GM19372 (cell line): ENCODE results near the gene PDILT.
"Not testable (repeated sequence)": the region's sequence is repeated elsewhere in the genome, so short reads cannot be mapped to it uniquely, and the experiment has no call there.

Experiments
- ATAC-seq: cut with Tn5 transposase; IDR thresholded peaks from one replicate; pipeline ENCODE4 v1.9.1; 2021; ENCODE audit warnings: mild to moderate bottlenecking, low read depth, moderate library complexity; ENCODE audit not compliant: unreplicated experiment

The PDILT gene

DNA sequence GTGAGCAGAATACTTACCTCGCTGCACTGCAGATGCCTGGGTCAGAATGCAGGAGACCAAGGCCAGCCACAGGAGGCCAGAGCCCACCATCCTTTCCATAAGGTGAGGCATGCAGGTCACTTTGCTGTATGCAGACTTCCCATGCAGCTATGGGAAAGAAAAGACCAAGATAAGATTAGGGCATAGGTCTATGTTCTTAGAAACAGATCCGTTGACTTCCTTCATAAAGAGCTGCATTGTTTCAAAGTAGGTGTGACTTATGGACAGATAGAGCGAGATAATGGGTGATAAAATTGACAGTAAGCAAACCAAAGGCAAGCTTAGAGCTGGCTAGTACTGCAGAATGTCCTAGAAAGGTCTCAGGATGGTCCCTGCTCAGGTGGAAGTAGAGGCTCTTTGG is 78.2 kb downstream of the PDILT start:
- ATAC-seq, result no peak

GRCh38 chr16:20325005-20325404 is 79.5 kb downstream of the PDILT start:
- no peak for ATAC-seq

DNA sequence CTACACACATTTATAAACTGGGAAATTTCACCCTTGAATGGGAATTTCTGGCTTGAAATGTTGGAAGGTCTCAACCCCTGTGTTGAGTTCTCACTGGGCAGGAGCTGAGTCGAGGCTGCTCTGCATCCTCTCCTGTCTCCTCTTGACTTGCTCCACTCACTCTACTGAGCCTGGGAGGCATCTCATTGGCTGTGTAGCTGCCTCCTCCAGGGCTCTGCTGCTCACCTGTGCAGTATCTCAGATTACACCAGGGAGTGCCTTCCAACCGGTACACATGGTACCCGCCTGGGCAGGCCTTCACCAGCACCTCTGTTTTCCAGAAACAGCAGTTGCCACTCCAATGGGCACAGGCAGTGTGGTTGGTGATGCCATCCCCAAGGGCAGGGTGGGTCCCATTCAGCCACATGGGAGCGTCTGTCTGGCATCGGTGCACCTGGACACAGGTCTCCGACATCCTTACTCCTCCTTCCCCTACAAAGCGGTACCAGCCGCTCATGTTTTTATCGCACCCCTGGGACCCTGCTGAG is 80.9 kb downstream of the PDILT start:
- ATAC-seq, result no peak

DNA sequence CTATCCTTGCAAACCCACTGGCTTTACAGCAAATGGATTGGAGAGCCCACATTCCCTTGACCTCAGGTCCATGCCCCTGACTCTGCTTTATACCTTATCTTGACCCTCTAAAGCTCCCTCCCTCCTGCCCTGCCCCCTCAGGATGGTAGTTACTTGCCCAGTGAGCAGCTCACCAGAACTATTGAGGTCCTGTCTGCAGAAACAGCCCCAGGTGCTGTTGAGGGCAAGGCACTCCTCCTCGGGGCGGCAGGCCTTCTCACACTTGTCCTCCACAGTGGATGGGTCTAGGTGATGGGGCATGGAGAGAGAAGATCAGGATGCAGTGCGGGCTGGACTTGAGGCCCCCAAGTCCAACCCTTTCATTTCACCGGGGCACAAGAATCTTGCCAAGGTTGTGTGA is 81.8 kb downstream of the PDILT start:
- no peak for ATAC-seq

DNA sequence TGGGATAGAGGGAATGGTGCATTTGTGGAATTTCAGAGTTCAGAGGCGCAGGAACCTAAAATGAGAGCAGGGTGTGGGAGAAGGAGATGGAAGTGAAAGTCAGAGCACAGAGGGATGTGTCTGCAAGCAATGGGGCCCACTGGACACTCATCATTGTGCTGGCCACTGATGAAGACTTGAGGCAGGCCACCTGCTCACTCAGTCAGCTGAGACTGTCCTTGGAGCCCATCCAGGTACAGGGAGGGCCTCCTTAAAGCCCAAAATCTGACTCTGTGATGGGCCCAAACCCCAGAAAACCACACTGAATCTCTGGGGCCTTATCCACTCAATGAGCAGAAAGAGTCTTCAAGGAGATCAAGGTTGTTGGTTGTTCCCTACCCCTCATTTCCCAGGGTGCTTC is 82.9 kb downstream of the PDILT start:
- no peak for ATAC-seq

DNA sequence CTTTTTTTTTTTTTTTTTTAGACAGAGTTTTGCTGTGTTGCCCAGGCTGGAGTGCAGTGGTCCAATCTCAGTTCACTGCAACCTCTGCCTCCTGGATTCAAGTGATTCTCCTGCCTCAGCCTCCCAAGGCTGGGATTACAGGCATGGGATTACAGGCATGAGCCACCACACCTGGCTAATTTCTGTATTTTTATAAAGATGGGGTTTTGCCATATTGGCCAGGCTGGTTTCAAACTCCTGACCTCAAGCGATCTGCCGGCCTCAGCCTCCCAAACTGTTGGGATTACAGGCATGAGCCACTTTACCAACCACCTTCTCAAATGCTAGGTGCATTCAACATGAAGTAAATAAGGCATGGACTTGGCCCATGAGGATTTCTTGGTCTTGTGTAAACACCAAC is 83.5 kb downstream of the PDILT start:
- ATAC-seq, result not testable (repeated sequence)

- ATAC-seq, result no peak
Measured at GRCh38 chr16:20320592-20320991, 83.9 kb downstream of the PDILT start.

- no peak for ATAC-seq
Measured at GRCh38 chr16:20320178-20320577, 84.4 kb downstream of the PDILT start.

DNA sequence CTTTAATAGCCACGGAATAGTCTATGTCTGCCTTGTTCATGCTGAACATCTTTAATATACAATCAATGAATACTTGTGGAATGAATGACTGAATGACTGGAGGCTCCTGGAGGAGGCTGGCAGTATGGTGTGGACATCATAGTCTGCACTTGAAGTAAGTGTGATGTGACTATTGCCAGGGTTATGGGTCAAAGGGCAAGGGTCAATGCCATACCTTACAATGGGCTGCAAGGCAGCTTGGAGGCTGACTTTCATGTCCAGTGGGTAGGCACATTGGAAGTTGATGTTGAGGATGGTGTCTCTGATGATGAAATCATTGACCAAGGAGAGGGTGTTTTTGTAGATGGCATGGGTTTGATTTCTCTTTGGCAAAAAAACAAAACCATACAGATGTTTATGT is 85.1 kb downstream of the PDILT start:
- ATAC-seq, result no peak

DNA sequence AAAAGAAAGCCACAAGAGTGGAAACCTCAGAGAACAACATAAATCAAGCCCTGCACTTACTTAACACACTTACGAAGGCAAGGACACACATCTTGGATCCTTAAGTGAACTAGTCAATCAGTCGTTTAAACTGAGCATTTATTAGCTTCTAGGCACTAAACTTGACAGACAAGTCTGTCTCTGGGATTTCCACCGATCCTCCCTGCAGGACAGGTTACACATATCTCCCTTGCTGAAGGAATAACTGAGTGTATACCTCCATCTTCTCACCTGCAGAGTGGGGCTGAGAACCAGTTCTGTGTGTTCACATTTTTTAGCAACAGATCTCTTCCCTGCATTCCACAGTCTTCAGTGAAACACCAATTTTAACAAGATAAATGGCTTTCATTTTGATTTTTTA is 86.1 kb downstream of the PDILT start:
- ATAC-seq, result no peak

GRCh38 chr16:20318006-20318405 is 86.5 kb downstream of the PDILT start:
- no peak for ATAC-seq

- no peak for ATAC-seq
Measured at GRCh38 chr16:20317117-20317516, 87.4 kb downstream of the PDILT start.

GRCh38 chr16:20316715-20317114 is 87.8 kb downstream of the PDILT start:
- ATAC-seq, result no peak

GRCh38 chr16:20315764-20316163 is 88.8 kb downstream of the PDILT start:
- no peak for ATAC-seq

- no peak for ATAC-seq
Measured at GRCh38 chr16:20314575-20314974, 90.0 kb downstream of the PDILT start.

DNA sequence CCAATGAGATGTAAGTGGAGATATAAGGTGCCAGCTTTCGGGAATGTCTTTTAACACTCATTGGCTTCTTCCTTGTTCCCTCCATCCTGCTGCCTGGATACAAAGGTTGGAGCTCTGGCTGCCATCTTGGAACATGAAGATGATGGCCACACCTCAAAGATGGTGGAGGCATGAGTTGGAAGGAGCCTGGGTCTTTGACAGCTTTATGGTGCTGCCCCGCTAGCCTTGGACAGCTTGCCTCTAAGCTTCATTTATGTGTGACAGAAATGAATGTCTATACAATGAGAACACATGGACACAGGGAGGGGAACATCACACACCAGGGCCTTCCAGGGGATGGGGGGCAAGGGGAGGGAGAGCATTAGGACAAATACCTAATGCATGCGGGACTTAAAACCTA is 90.8 kb downstream of the PDILT start:
- ATAC-seq, result no peak

GRCh38 chr16:20312536-20313095 is 91.9 kb downstream of the PDILT start:
- ATAC-seq, result not testable (repeated sequence)

DNA sequence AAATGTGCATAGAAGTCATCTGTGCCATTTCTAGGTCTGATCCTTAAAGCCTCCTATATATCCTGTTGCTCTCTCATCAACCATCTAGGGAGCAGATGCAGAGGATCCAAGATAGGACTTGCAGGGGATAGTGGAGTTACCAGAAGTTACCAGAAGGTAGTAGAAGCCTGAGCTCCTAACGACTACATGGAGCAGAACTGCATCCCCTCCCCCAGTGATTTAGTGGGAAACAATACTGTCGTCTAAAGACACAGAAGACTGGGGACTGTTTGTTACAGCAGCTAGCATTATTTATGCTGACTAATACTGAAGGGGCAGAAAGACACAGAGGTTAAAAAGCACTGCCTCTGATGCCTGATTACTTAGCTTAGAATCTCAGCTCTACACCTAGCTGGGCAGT is 93.0 kb downstream of the PDILT start:
- ATAC-seq, result no peak

DNA sequence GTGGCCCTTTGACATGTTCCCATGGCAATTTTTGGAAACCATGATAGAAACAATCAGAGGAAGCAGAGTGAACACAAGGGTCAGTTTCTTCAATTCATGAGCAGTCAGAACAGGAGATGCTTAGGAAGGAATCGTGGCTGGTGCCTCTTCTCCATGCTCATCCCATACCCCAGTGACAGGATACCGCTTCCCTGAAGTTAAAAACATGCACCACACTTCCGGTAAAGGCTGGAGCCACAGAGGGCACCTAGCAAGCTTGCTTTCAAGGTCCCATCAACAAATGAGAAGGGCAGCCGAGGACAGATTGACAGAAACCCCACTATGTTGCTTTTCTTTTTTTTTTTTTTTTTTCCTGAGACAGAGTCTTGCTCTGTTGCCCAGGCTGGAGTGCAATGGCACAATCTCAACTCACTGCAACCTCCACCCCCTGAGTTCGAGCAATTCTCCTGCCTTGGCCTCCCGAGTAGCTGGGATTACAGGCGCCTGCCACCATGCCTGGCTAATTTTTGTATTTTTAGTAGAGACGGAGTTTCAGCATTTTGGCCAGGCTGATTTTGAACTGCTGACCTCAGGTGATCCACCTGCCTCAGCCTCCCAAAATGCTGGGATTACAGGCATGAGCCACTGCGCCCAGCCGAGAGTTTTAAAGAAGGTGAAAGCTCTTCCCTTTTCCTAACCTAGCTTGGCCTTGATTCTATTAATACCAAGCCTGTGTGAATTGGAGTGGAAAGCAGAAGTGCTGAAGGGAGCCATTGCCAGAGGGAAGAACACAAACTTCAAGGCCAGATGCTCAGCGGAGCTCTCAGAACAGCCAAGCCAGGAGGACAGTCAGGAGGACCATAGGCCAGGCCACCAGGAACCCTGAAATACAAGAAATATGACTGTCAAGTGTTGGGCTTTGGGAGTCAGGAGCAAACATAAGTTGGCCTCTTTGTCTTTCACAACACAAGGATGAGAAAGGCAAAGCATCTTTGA is 93.8 kb downstream of the PDILT start:
- ATAC-seq, result no peak

- ATAC-seq, result no peak
Measured at GRCh38 chr16:20309786-20310185, 94.8 kb downstream of the PDILT start.
